Measurements from ENCODE around the gene PHF13. TPM values are rescaled to one million over a fixed set of nuclear protein-coding genes. Genes with fewer than 3 reads are reported as not detected.

PHF13 gene
- polyA plus RNA-seq, 1 of the 3 experiments (the other 2 are of a cell fraction): 8.5 TPM

DNA sequence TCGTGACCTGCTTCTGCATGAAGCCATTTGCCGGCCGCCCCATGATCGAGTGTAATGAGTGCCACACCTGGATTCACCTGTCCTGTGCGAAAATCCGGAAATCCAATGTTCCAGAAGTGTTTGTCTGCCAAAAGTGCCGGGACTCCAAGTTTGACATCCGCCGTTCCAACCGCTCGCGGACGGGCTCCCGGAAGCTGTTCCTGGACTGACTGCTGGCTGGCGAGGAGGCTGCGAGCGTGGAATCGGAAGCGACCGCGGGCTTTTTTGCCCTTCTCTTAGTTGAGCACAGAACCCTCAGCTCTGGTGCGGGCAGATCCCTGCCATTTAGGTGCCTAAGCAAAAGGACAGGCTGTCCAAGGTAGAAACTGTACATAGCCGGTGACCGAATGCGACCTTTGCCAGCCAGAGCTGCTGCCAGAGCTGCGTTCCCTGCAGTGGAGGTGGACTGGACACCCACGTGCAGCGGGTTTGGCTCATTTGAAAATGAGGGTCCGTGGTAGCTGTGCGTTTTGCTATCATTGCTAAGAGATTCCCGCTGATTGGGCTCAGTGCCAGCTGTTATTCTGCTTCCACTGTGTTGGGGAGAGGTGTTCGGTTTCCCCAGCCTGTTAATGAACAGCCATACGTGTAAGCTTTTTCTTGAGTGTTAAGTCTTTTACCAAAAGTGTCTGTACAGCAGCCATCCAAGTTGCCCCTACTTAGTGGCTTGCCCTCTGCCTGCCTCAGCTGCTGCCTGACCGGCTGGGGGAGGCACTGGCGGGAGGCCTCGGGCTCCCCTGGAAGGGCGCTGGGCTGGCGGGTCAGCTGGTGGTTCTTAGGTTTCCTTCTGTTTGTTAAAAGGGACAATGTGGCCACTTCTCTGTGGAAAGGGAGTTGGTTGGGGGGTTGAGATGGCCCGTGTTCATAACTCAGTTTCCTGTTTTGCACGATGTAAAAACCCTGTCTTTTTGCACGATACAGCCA lies 8.2 kb downstream of the PHF13 start (continued):
- no peak for TF ChIP-seq NFIC (IDR thresholded peaks at IDR 0.05; ENCODE audit: borderline replicate concordance)
- TF ChIP-seq, protein P1, sequence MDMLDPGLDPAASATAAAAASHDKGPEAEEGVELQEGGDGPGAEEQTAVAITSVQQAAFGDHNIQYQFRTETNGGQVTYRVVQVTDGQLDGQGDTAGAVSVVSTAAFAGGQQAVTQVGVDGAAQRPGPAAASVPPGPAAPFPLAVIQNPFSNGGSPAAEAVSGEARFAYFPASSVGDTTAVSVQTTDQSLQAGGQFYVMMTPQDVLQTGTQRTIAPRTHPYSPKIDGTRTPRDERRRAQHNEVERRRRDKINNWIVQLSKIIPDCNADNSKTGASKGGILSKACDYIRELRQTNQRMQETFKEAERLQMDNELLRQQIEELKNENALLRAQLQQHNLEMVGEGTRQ (IDR thresholded peaks at IDR 0.05; ENCODE audit: borderline replicate concordance, low read depth, low read length): no peak
- TF ChIP-seq NRF1 (IDR thresholded peaks at IDR 0.05; ENCODE audit: low read depth, low read length): no peak
- no peak for TF ChIP-seq MXI1 (IDR thresholded peaks at IDR 0.05; ENCODE audit: low read depth, low read length)
- no peak for TF ChIP-seq RCOR1 (IDR thresholded peaks at IDR 0.05; ENCODE audit: low read length)
- no peak for TF ChIP-seq TCF12 (IDR thresholded peaks at IDR 0.05)

- TF ChIP-seq RAD21 (IDR thresholded peaks at IDR 0.05; ENCODE audit: low read length) (no peak), FOSL2 (IDR thresholded peaks at IDR 0.05; ENCODE audit: borderline replicate concordance, low read depth) (no peak), EP300 (IDR thresholded peaks at IDR 0.05; ENCODE audit: borderline replicate concordance in 1 of 2, low read depth in 1 of 2, low read length in 1 of 2) (no peak), ZBTB33 (IDR thresholded peaks at IDR 0.05; ENCODE audit: borderline replicate concordance, low read depth) (no peak), USF1 (IDR thresholded peaks at IDR 0.05; ENCODE audit: borderline replicate concordance, low read depth) (no peak), NRF1 (IDR thresholded peaks at IDR 0.05; ENCODE audit: low read depth, low read length) (no peak), GATA2 (CRISPR knock-in tag; IDR thresholded peaks at IDR 0.05) (no peak), NFIC (IDR thresholded peaks at IDR 0.05; ENCODE audit: borderline replicate concordance) (no peak), POLR2AphosphoS5 (IDR thresholded peaks at IDR 0.05; ENCODE audit: low read depth, low read length) (no peak), TEAD4 (IDR thresholded peaks at IDR 0.05; ENCODE audit: borderline replicate concordance, insufficient read depth) (no peak), FOXM1 (IDR thresholded peaks at IDR 0.05; ENCODE audit: low read depth) (no peak)
- H4K20me1 ChIP-seq (ENCODE audit: insufficient read depth): peaks cover 33% of the 10 kb centered on the region
- H3K4me2 ChIP-seq: no peak overlapping the region
- CTCF ChIA-PET: interaction anchor here (0.6 to 3.1 kb wide), 5 partner anchors 12 to 185 kb away, joined by 3 to 10 read pairs (median 3); partner anchors contain the start of genes NOL9 and TAS1R1
- no peak overlapping the region for H3K9ac ChIP-seq
- H3K9me3 ChIP-seq: no peaks in the 10 kb centered on the region
- H3K4me3 ChIP-seq (ENCODE audit: low read depth in 2 of 2, low read length in 1 of 2): no peak overlapping the region
- DNase-seq: no peak
- peaks cover 23% of the 10 kb centered on the region for H3F3A ChIP-seq (replicated peaks; ENCODE audit: insufficient read depth)
- 89% methylated on average over 9 of the region's 10 CpGs for WGBS (ENCODE audit: low lambda C conversion rate)
- POLR2A ChIA-PET: interaction anchor here (0.5 to 1.6 kb wide), 2 partner anchors 28 to 96 kb away, joined by 3 read pairs; no protein-coding TSS in a partner anchor
- peak overlapping the region in 1 of 2 experiments; percentile 59; a peak in 2 of 4 replicates for H3K27ac ChIP-seq (ENCODE audit: low read depth in 2 of 2, low read length in 1 of 2)
- peaks cover 91% of the 10 kb centered on the region for H3K79me2 ChIP-seq (ENCODE audit: insufficient read depth)
- peaks cover 0 to 5% of the 10 kb centered on the region in 2 experiments; a peak in 1 of 4 replicates for H3K4me1 ChIP-seq (ENCODE audit: control insufficient read depth in 1 of 2, insufficient read depth in 2 of 2, low read depth in 1 of 2, low read length in 1 of 2)
- H3K27me3 ChIP-seq (ENCODE audit: insufficient read depth): no peaks in the 10 kb centered on the region
- no peaks in the 10 kb centered on the region for H3K9me2 ChIP-seq
- H2AFZ ChIP-seq (ENCODE audit: low read depth): no peak overlapping the region
- H3K36me3 ChIP-seq (replicated peaks in 1 of 2; ENCODE audit: control insufficient read depth in 1 of 2, insufficient read depth in 2 of 2, low read length in 1 of 2): peaks cover 26 to 31% of the 10 kb centered on the region in 2 experiments
Observed at GRCh38 chr1:6622396-6623152, 9.0 kb downstream of the PHF13 start.

Measured in SK-N-SH (cell line).